Measurements from ENCODE around the gene NPHS1. TPM values are rescaled to one million over a fixed set of nuclear protein-coding genes. Genes with fewer than 3 reads are reported as not detected.

Gene NPHS1
- total RNA-seq, 2 donors from 2014 or later = 0.22 to 0.74 TPM

DNA sequence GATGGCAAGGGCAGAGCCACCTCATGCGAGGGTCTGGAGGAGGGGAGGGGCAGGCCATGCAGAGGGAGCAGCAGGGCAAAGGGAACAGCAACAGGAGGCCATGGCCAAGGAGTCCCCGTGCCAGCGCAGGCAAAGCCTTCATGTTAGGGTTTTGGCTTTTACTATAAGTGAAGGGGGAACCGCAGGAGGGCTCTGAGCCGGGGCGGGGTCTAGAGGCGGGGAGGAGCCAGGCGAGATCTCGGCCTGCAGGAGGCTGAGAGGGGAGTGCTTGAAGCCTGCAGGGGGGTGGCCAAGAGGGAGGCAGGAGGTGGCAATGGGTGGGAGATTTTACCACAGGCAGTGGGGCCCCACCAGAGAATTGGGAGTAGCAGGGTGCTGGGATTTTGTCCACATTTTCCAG lies 70.7 kb downstream of the NPHS1 start:
- H3K9me3 Mint-ChIP-seq = no peaks in the 10 kb centered on the region
- no peak for ATAC-seq (replicated peaks in 1 of 2)
- peaks cover 0 to 3% of the 10 kb centered on the region in 2 donors for H3K36me3 Mint-ChIP-seq (ENCODE audit: insufficient read depth in 2 of 2)
- DNase-seq = no peak
- peaks cover 4% of the 10 kb centered on the region for H3K4me1 Mint-ChIP-seq (ENCODE audit: low read depth)
- no peak overlapping the region for H3K27ac Mint-ChIP-seq
- H3K27me3 Mint-ChIP-seq (ENCODE audit: low read depth) = no peaks in the 10 kb centered on the region
- H3K4me3 Mint-ChIP-seq = no peak overlapping the region

DNA sequence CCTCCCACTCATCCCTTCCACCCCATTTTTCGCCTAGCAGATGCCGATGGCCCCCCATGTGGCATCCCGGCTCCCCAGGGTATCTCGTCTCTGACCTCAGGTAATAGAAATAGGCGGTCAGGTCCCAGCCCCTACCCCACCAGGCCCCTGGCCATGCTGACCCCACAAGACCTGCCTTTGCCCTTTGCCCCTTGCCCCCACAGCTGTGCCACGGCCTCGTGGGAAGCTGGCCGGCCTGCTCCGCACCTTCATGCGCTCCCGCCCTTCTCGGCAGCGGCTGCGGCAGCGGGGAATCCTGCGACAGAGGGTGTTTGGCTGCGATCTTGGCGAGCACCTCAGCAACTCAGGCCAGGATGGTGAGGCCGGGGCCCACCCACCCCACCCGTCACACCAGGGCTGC lies 71.6 kb downstream of the NPHS1 start:
- no peak overlapping the region for H3K4me3 Mint-ChIP-seq
- peaks cover 0 to 3% of the 10 kb centered on the region in 2 donors for H3K36me3 Mint-ChIP-seq (ENCODE audit: insufficient read depth in 2 of 2)
- H3K27me3 Mint-ChIP-seq (ENCODE audit: low read depth) = no peaks in the 10 kb centered on the region
- ATAC-seq (replicated peaks in 1 of 2) (no peak), DNase-seq (no peak)
- no peak overlapping the region for H3K27ac Mint-ChIP-seq
- H3K4me1 Mint-ChIP-seq (ENCODE audit: low read depth) = peaks cover 14% of the 10 kb centered on the region
- no peaks in the 10 kb centered on the region for H3K9me3 Mint-ChIP-seq

DNA sequence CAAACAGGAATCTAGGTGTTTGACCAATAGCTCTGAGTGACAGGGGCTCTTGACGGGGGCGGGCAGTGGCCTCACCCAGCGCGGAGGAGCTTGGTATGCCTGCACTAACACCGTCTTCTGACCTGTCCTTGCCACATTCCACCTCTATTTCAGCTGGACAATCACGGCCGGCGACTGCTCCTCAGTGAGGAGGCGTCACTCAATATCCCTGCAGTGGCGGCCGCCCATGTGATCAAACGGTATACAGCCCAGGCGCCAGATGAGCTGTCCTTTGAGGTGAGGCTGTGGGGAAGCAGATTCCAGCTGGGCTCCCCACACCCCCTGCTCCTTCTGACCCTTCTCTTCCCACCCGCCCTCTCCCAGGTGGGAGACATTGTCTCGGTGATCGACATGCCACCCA lies 72.2 kb downstream of the NPHS1 start:
- H3K4me1 Mint-ChIP-seq (ENCODE audit: low read depth) = peaks cover 14% of the 10 kb centered on the region
- no peak overlapping the region for H3K27ac Mint-ChIP-seq
- H3K4me3 Mint-ChIP-seq = no peak overlapping the region
- ATAC-seq (replicated peaks in 1 of 2) = no peak
- no peaks in the 10 kb centered on the region for H3K9me3 Mint-ChIP-seq
- peaks cover 0 to 3% of the 10 kb centered on the region in 2 donors for H3K36me3 Mint-ChIP-seq (ENCODE audit: insufficient read depth in 2 of 2)
- no peaks in the 10 kb centered on the region for H3K27me3 Mint-ChIP-seq (ENCODE audit: low read depth)
- DNase-seq = no peak

GRCh38 chr19:35779033-35779432 lies 73.3 kb downstream of the NPHS1 start:
- ATAC-seq (replicated peaks in 1 of 2) = no peak
- peaks cover 21% of the 10 kb centered on the region for H3K4me1 Mint-ChIP-seq (ENCODE audit: low read depth)
- no peaks in the 10 kb centered on the region for H3K9me3 Mint-ChIP-seq
- peaks cover 0 to 3% of the 10 kb centered on the region in 2 donors for H3K36me3 Mint-ChIP-seq (ENCODE audit: insufficient read depth in 2 of 2)
- no peak overlapping the region for H3K4me3 Mint-ChIP-seq
- H3K27ac Mint-ChIP-seq = no peak overlapping the region
- no peak for DNase-seq
- H3K27me3 Mint-ChIP-seq (ENCODE audit: low read depth) = no peaks in the 10 kb centered on the region

- ATAC-seq (replicated peaks in 1 of 2) = no peak
- Mint-ChIP-seq H3K27me3 (ENCODE audit: low read depth) (no peaks in the 10 kb centered on the region), H3K4me3 (no peak overlapping the region), H3K4me1 (ENCODE audit: low read depth) (peaks cover 21% of the 10 kb centered on the region), H3K9me3 (no peaks in the 10 kb centered on the region), H3K27ac (no peak overlapping the region), H3K36me3 (ENCODE audit: insufficient read depth in 2 of 2) (peaks cover 0 to 3% of the 10 kb centered on the region in 2 donors)
- no peak for DNase-seq
These were observed 74.3 kb downstream of the NPHS1 start for GRCh38 chr19:35777961-35778360.

DNA sequence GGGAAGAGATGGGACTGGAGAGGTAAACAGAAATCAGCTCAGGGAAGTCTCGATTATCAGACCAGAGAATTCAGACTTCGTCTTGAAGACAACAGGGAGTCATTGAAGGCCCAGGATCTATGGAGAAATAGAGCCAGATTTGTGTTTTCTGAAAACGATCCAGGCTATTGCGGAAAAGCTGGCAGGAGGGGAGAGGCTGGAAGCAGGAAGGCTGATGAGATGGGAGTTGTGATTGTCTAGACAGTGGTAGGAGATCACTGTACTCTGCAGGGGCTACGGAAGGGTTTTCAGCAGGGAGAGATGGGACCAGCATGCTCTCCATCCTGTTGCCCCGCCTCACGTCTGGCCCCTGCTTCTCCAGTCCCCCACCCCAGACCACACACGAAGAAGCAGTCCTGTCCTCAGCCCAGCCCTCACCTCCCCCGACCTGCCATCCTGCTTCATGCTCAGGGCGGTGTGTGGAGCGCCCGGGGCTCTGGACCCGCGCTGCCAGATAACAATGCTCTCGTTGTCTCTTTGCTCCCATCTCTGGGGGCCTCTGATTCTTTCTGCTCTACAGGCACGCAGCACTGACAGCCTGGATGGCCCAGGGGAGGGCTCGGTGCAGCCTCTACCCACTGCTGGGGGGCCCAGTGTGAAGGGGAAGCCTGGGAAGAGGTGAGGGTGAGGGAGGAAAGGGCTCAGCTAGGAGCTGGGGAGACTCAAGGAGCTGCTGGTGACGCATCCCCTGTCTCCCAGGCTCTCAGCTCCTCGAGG lies 75.0 kb downstream of the NPHS1 start:
- Mint-ChIP-seq H3K4me3 (peak overlapping the region; percentile 4 to 89), H3K36me3 (ENCODE audit: insufficient read depth in 2 of 2) (no peaks in the 10 kb centered on the region), H3K4me1 (ENCODE audit: low read depth) (peaks cover 21% of the 10 kb centered on the region), H3K27me3 (ENCODE audit: low read depth) (no peaks in the 10 kb centered on the region), H3K27ac (no peak overlapping the region), H3K9me3 (no peaks in the 10 kb centered on the region)
- ATAC-seq (replicated peaks in 1 of 2) = no peak
- DNase-seq = no peak

- Mint-ChIP-seq H3K27ac (no peak overlapping the region), H3K4me1 (ENCODE audit: low read depth) (peaks cover 21% of the 10 kb centered on the region), H3K4me3 (peak overlapping the region; percentile 89 to 95), H3K27me3 (ENCODE audit: low read depth) (no peaks in the 10 kb centered on the region), H3K36me3 (ENCODE audit: insufficient read depth in 2 of 2) (no peaks in the 10 kb centered on the region), H3K9me3 (no peaks in the 10 kb centered on the region)
- ATAC-seq (replicated peaks in 1 of 2) (no peak), DNase-seq (no peak)
These were observed 76.1 kb downstream of the NPHS1 start for GRCh38 chr19:35776102-35776788.

Other genes starting within 250 kb of the NPHS1 start
- 10 to 100 TPM; 39.2 to 55.3 TPM for gene HAUS5, start 239.8 kb downstream of the NPHS1 start, total RNA-seq
- 100 to 1,000 TPM; 105 to 130 TPM for gene RBM42, start 223.5 kb downstream of the NPHS1 start, total RNA-seq
- gene ETV2, start 210.8 kb downstream of the NPHS1 start, total RNA-seq = 1 to 10 TPM; 1.7 to 2.5 TPM
- gene COX6B1, start 204.2 kb downstream of the NPHS1 start, total RNA-seq = 100 to 1,000 TPM; 277 to 288 TPM
- under 1 TPM; 0.86 to 0.93 TPM for gene UPK1A, start 186.0 kb downstream of the NPHS1 start, total RNA-seq
- 100 to 1,000 TPM; 147 to 192 TPM for gene ZBTB32, start 147.9 kb downstream of the NPHS1 start, total RNA-seq
- 10 to 100 TPM; 63.0 to 71.5 TPM for gene KMT2B, start 134.5 kb downstream of the NPHS1 start, total RNA-seq
- gene IGFLR1, start 110.1 kb downstream of the NPHS1 start, total RNA-seq = 100 to 1,000 TPM; 253 to 274 TPM
- 10 to 100 TPM; 71.0 to 83.6 TPM for gene U2AF1L4, start 107.1 kb downstream of the NPHS1 start, total RNA-seq
- 10 to 100 TPM; 50.7 to 53.7 TPM for gene PSENEN, start 106.9 kb downstream of the NPHS1 start, total RNA-seq
- 10 to 100 TPM; 11.4 to 14.3 TPM for gene LIN37, start 103.9 kb downstream of the NPHS1 start, total RNA-seq
- gene HSPB6, start 95.5 kb downstream of the NPHS1 start, total RNA-seq = 1 to 10 TPM; 1.4 to 2.4 TPM
- gene PROSER3, start 94.3 kb downstream of the NPHS1 start, total RNA-seq = 10 to 100 TPM; 38.9 to 47.8 TPM
- gene ARHGAP33, start 76.9 kb downstream of the NPHS1 start, total RNA-seq = 10 to 100 TPM; 66.8 to 86.0 TPM
- not detected for gene PRODH2, start 39.7 kb downstream of the NPHS1 start, total RNA-seq
- gene KIRREL2, start 4.4 kb upstream of the NPHS1 start, total RNA-seq = 1 to 10 TPM; 3.0 to 5.6 TPM
- gene APLP1, start 16.1 kb upstream of the NPHS1 start, total RNA-seq = 1 to 10 TPM; 2.4 to 7.7 TPM
- 10 to 100 TPM; 51.5 to 63.1 TPM for gene NFKBID, start 48.0 kb upstream of the NPHS1 start, total RNA-seq
- gene HCST, start 50.0 kb upstream of the NPHS1 start, total RNA-seq = 10 to 100 TPM; 56.1 to 71.9 TPM
- 1 to 10 TPM in 1 of 2 donors, not detected in 1; 1.3 TPM for gene TYROBP, start 55.8 kb upstream of the NPHS1 start, total RNA-seq
- gene LRFN3, start 83.9 kb upstream of the NPHS1 start, total RNA-seq = 1 to 10 TPM; 6.4 to 8.5 TPM
- gene SDHAF1, start 142.7 kb upstream of the NPHS1 start, total RNA-seq = 10 to 100 TPM; 24.0 to 24.2 TPM
- gene SYNE4, start 156.3 kb upstream of the NPHS1 start, total RNA-seq = 1 to 10 TPM; 3.3 to 4.8 TPM
- gene ALKBH6, start 161.7 kb upstream of the NPHS1 start, total RNA-seq = 10 to 100 TPM; 46.8 to 55.9 TPM
- 1 to 10 TPM; 1.0 to 2.7 TPM for gene CLIP3, start 180.4 kb upstream of the NPHS1 start, total RNA-seq
- gene THAP8, start 201.8 kb upstream of the NPHS1 start, total RNA-seq = 1 to 10 TPM; 1.1 to 1.3 TPM
- gene WDR62, start 202.4 kb upstream of the NPHS1 start, total RNA-seq = 10 to 100 TPM; 19.8 to 21.6 TPM